HCT116 (cell line): ENCODE data around the gene SKI. TPM values are rescaled to one million over a fixed set of nuclear protein-coding genes. Genes with fewer than 3 reads are reported as not detected.

Source experiments
- ATAC-seq: fragments of 200-7000 bp; cut with Tn5 transposase; 2 replicates; pipeline ENCODE4 v1.9.1; 2020; ENCODE audit warnings: mild to moderate bottlenecking, moderate library complexity
- BruUV-seq: library from RNA; stranded (reverse); fragments of 400-500 nt; replicated peaks from 2 replicates; lab custom pipeline; 2021; lab: Mats Ljungman, UMichigan
- CTCF ChIA-PET: fragments of 300-600 bp; sonication (Branson Sonifier 250); formaldehyde crosslinking; loops from one replicate; lab custom pipeline; 2021; ENCODE audit warnings: antibody characterized with exemption; lab: Charles Lee
- POLR2A ChIA-PET: fragments of 300-600, 350-600 bp; sonication (Branson Sonifier 250); formaldehyde crosslinking; loops from one replicate; lab custom pipeline; 2021; ENCODE audit warnings: antibody characterized with exemption; lab: Charles Lee
- RAD21 ChIA-PET, 2 experiments: fragments of 300-600 bp; sonication (Branson Sonifier 250); formaldehyde crosslinking; loops; one replicate each; lab custom pipeline; 2023; ENCODE audit warnings: low total read pairs in 2 of 2; ENCODE audit not compliant: uncharacterized antibody in 2 of 2, unreplicated experiment in 2 of 2, low non-redundant PET in 1 of 2; lab: Charles Lee
- DNase-seq: peaks from one replicate; pipeline ENCODE4 v3.0.0-alpha.2; 2010; ENCODE audit warnings: low read depth, low spot score
- H2AFZ ChIP-seq: fragments of 200-600 bp; shearing (Covaris generic), sonication (generic); 2 replicates; pipeline ENCODE4 v1.6.1; 2017; ENCODE audit warnings: low read depth, mixed run types, mixed read lengths, antibody characterized with exemption, low read length; ENCODE audit not compliant: poor library complexity, severe bottlenecking
- H3K27ac ChIP-seq: 2 replicates; pipeline ENCODE4 v1.5.1; 2012; ENCODE audit warnings: low read depth, low read length
- H3K27me3 ChIP-seq: fragments of 200-600 bp; sonication (generic); 2 replicates; pipeline ENCODE4 v1.6.1; 2016; ENCODE audit warnings: mixed run types, low read length, mixed read lengths; ENCODE audit not compliant: insufficient read depth
- H3K36me3 ChIP-seq, 2 experiments: fragments of 200-500 bp in 1 of 2; fragments of 200-600 bp in 1 of 2; sonication (Bioruptor generic) in 1 of 2; sonication (generic) in 1 of 2; 2 replicates each; pipeline versions ENCODE4 v1.5.1 to v1.6.1; 2014 to 2016; ENCODE audit warnings: low read length in 2 of 2, inconsistent platforms in 1 of 2, mixed read lengths in 1 of 2, mixed run types in 1 of 2; ENCODE audit not compliant: insufficient read depth in 2 of 2, control insufficient read depth in 1 of 2
- H3K4me1 ChIP-seq, 2 experiments: fragments of 200-600 bp in 1 of 2; sonication (generic) in 1 of 2; 2 replicates each; pipeline versions ENCODE4 v1.5.1 to v1.6.1; 2012 to 2017; ENCODE audit warnings: low read length in 2 of 2, inconsistent platforms in 1 of 2, mild to moderate bottlenecking in 1 of 2, mixed read lengths in 1 of 2, mixed run types in 1 of 2, moderate library complexity in 1 of 2; ENCODE audit not compliant: insufficient read depth in 2 of 2, control insufficient read depth in 1 of 2
- H3K4me2 ChIP-seq: fragments of 200-600 bp; sonication (generic); 2 replicates; pipeline ENCODE4 v1.6.1; 2017; ENCODE audit warnings: mixed run types, low read length, mixed read lengths
- H3K4me3 ChIP-seq, 2 experiments: fragments of 200-600 bp in 1 of 2; sonication (generic) in 1 of 2; replicated peaks in 1 of 2; 2 replicates each; pipeline ENCODE4 v1.5.1; 2011 to 2016; ENCODE audit warnings: low read length in 2 of 2, control low read depth in 1 of 2, low read depth in 1 of 2, mild to moderate bottlenecking in 1 of 2, mixed read lengths in 1 of 2, mixed run types in 1 of 2
- H3K79me2 ChIP-seq: fragments of 200-600 bp; sonication (generic); 2 replicates; pipeline ENCODE4 v1.6.1; 2017; ENCODE audit warnings: mild to moderate bottlenecking, mixed run types, low read length, moderate library complexity, mixed read lengths; ENCODE audit not compliant: insufficient read depth
- H3K9ac ChIP-seq: fragments of 200-600 bp; sonication (generic); 2 replicates; pipeline ENCODE4 v1.6.1; 2016; ENCODE audit warnings: low read length, mixed read lengths
- H3K9me2 ChIP-seq: fragments of 200-600 bp; sonication (generic), shearing (Covaris generic); 2 replicates; pipeline ENCODE4 v1.6.1; 2017; ENCODE audit warnings: mixed run types, mild to moderate bottlenecking, moderate library complexity; ENCODE audit not compliant: insufficient read depth
- H3K9me3 ChIP-seq, 2 experiments: fragments of 200-500 bp in 1 of 2; fragments of 200-600 bp in 1 of 2; sonication (Bioruptor generic) in 1 of 2; sonication (generic) in 1 of 2; 2 replicates each; pipeline ENCODE4 v1.6.1; 2014 to 2017; ENCODE audit warnings: low read length in 2 of 2, mixed read lengths in 2 of 2, inconsistent platforms in 1 of 2, low read depth in 1 of 2, mild to moderate bottlenecking in 1 of 2, mixed run types in 1 of 2, moderate library complexity in 1 of 2; ENCODE audit not compliant: control insufficient read depth in 1 of 2, insufficient read depth in 1 of 2
- H4K20me1 ChIP-seq: fragments of 200-600 bp; sonication (generic), shearing (Covaris generic); 2 replicates; pipeline ENCODE4 v1.6.1; 2017; ENCODE audit warnings: mixed run types, mild to moderate bottlenecking, moderate library complexity; ENCODE audit not compliant: insufficient read depth
- CEBPB ChIP-seq: IDR thresholded peaks from 2 replicates; pipeline ENCODE4 v1.6.1; 2012; ENCODE audit warnings: low read depth
- EGR1 ChIP-seq: IDR thresholded peaks from 2 replicates; pipeline ENCODE4 v1.6.1; 2012; ENCODE audit warnings: low read depth
- ELF1 ChIP-seq: IDR thresholded peaks from 2 replicates; pipeline ENCODE4 v1.6.1; 2012; ENCODE audit warnings: low read depth, borderline replicate concordance
- EZH2phosphoT487 ChIP-seq: fragments of 200-600 bp; IDR thresholded peaks from 2 replicates; pipeline ENCODE4 v1.6.1; 2018; ENCODE audit warnings: antibody characterized with exemption, borderline replicate concordance
- POLR2A ChIP-seq: IDR thresholded peaks from 2 replicates; pipeline ENCODE4 v1.7.0; 2011; ENCODE audit warnings: borderline replicate concordance; ENCODE audit not compliant: insufficient read depth, insufficient read length; ENCODE audit errors: extremely low read depth
- POLR2AphosphoS5 ChIP-seq: IDR thresholded peaks from 2 replicates; pipeline ENCODE4 v1.6.1; 2011; ENCODE audit warnings: mild to moderate bottlenecking, low read depth, low read length, moderate library complexity
- SIN3A ChIP-seq: IDR thresholded peaks from 2 replicates; pipeline ENCODE4 v1.6.1; 2012; ENCODE audit warnings: low read depth
- SP1 ChIP-seq: IDR thresholded peaks from 2 replicates; pipeline ENCODE4 v1.6.1; 2012; ENCODE audit warnings: low read depth
- YY1 ChIP-seq: IDR thresholded peaks from 2 replicates; pipeline ENCODE4 v1.6.1; 2011; ENCODE audit warnings: low read length, low read depth, moderate library complexity, mild to moderate bottlenecking; ENCODE audit not compliant: insufficient replicate concordance; ENCODE audit errors: extremely low read depth
- ZNF274 ChIP-seq: fragments of 200-500 bp; sonication (Bioruptor generic); IDR thresholded peaks from 2 replicates; pipeline ENCODE4 v1.6.1; 2014; ENCODE audit warnings: mild to moderate bottlenecking, low read depth, low read length, inconsistent platforms
- intact Hi-C: fragments of 100-400 bp; cut with micrococcal nuclease; formaldehyde crosslinking; loops from 2 replicates; pipeline ENCODE4 v1.10.0; 2022
- total RNA-seq: library from RNA; stranded (reverse); gene quantifications from one replicate; pipeline ENCODE4 v1.2.1, GENCODE V29; 2021; ENCODE audit not compliant: unreplicated experiment
- TF ChIP-seq, protein P1 (sequence below): IDR thresholded peaks from 2 replicates; pipeline ENCODE4 v1.6.1; 2012
- TF ChIP-seq, protein P2 (sequence below): IDR thresholded peaks from 2 replicates; pipeline ENCODE4 v1.6.1; 2012
- TF ChIP-seq, protein P3 (sequence below), 3 experiments: fragments of 200-600 bp in 1 of 3; sonication (generic) in 1 of 3; IDR thresholded peaks in 2 of 3; conservative IDR thresholded peaks in 1 of 3; 2 replicates each; pipeline ENCODE4 v1.5.1; 2012 to 2017; ENCODE audit warnings: low read depth in 2 of 3, low read length in 2 of 3, antibody characterized with exemption in 1 of 3, borderline replicate concordance in 1 of 3, control low read depth in 1 of 3, mild to moderate bottlenecking in 1 of 3, mixed read lengths in 1 of 3, mixed run types in 1 of 3, moderate library complexity in 1 of 3; ENCODE audit not compliant: insufficient read depth in 1 of 3

SKI gene
- total RNA-seq, 1 experiment from 2014 or later = 56.2 TPM

DNA sequence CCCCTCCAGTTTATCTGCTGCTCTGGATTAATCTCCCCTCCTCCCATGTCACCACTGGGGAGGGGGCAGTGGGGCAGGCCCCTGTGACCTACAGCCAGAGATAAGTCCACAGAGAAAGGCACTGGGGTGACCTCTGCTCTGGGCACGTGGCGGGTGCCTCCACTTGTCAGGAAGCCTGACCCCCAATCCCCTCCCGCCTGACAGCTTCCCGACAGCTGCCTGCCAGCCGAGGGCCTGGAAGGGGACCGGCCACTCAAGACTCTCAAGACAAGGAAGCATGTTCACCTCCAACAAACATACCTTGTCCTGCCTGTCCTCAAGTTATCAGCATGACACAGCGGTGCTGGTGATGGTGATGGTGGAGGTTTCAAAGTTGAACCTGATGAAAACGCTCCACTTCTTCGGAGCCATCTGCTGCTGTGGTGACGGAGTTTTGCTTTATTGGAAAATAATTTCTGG is 30.4 kb upstream of the SKI start:
- ChIA-PET RAD21 (no interaction called here), POLR2A (no interaction called here), CTCF (interaction anchor here (8.1 kb wide), 1 partner anchor 183 kb away, joined by 271 read pairs; no protein-coding TSS in a partner anchor)
- no peak for DNase-seq
- Histone ChIP-seq H3K9me3 (no peaks in the 10 kb centered on the region), H3K27ac (no peak overlapping the region; the same call in 1 of the 2 replicates), H3K79me2 (peaks cover 9% of the 10 kb centered on the region; the same call in 1 of the 2 replicates), H3K4me2 (no peak overlapping the region), H4K20me1 (no peaks in the 10 kb centered on the region), H3K4me1 (peaks cover 12 to 31% of the 10 kb centered on the region in 2 experiments; a peak in 3 of 4 replicates), H3K27me3 (no peaks in the 10 kb centered on the region), H3K9me2 (no peaks in the 10 kb centered on the region), H3K9ac (no peak overlapping the region), H2AFZ (no peak overlapping the region), H3K4me3 (no peak overlapping the region), H3K36me3 (no peaks in the 10 kb centered on the region)
- intact Hi-C loops = loop anchor here (5.0 kb wide), 1 partner anchor 35 kb away; no protein-coding TSS in a partner anchor
- no peak for ATAC-seq
- no peak for TF ChIP-seq YY1
- TF ChIP-seq POLR2AphosphoS5 = no peak
- TF ChIP-seq ELF1 = no peak
- no peak for TF ChIP-seq ZNF274
- TF ChIP-seq SIN3A = no peak
- no peak for TF ChIP-seq SP1
- no peak for TF ChIP-seq EGR1
- TF ChIP-seq CEBPB = no peak
- no peak for TF ChIP-seq POLR2A
- TF ChIP-seq EZH2phosphoT487 = no peak
- TF ChIP-seq, protein P1, sequence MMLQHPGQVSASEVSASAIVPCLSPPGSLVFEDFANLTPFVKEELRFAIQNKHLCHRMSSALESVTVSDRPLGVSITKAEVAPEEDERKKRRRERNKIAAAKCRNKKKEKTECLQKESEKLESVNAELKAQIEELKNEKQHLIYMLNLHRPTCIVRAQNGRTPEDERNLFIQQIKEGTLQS = no peak
- TF ChIP-seq, protein P2, sequence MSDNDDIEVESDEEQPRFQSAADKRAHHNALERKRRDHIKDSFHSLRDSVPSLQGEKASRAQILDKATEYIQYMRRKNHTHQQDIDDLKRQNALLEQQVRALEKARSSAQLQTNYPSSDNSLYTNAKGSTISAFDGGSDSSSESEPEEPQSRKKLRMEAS = no peak
- TF ChIP-seq, protein P3, sequence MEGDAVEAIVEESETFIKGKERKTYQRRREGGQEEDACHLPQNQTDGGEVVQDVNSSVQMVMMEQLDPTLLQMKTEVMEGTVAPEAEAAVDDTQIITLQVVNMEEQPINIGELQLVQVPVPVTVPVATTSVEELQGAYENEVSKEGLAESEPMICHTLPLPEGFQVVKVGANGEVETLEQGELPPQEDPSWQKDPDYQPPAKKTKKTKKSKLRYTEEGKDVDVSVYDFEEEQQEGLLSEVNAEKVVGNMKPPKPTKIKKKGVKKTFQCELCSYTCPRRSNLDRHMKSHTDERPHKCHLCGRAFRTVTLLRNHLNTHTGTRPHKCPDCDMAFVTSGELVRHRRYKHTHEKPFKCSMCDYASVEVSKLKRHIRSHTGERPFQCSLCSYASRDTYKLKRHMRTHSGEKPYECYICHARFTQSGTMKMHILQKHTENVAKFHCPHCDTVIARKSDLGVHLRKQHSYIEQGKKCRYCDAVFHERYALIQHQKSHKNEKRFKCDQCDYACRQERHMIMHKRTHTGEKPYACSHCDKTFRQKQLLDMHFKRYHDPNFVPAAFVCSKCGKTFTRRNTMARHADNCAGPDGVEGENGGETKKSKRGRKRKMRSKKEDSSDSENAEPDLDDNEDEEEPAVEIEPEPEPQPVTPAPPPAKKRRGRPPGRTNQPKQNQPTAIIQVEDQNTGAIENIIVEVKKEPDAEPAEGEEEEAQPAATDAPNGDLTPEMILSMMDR (IDR thresholded peaks at IDR 0.05 in 2 of 3, conservative IDR thresholded peaks at IDR 0.05 in 1 of 3; ENCODE audit: borderline replicate concordance in 1 of 3, insufficient read depth in 1 of 3, low read depth in 2 of 3, low read length in 2 of 3) = no peak
- BruUV-seq = no TSS peak
